Measurements from ENCODE around the gene PSMD3.

GRCh38 chr17:39974433-39974832, 6.2 kb upstream of the PSMD3 start:
- TF ChIP-seq POLR2A (IDR thresholded peaks at IDR 0.05): no peak
- TF ChIP-seq CTCF (IDR thresholded peaks at IDR 0.05 in 8 of 11, conservative IDR thresholded peaks at IDR 0.05 in 3 of 11): no peak
